AG04450 (cell line): ENCODE measurements around the gene SMC4. TPM values are rescaled to one million over a fixed set of nuclear protein-coding genes. Genes with fewer than 3 reads are reported as not detected.

Experiments
- CTCF ChIA-PET: fragments of 300-600, 350-600 bp; formaldehyde crosslinking; extraction: SDS; loops from one replicate; lab custom pipeline; 2022; ENCODE audit warnings: antibody characterized with exemption, inconsistent platforms; lab: Charles Lee
- POLR2A ChIA-PET: fragments of 350-600 bp; formaldehyde crosslinking; extraction: SDS; loops from one replicate; lab custom pipeline; 2021; ENCODE audit warnings: antibody characterized with exemption, inconsistent platforms; lab: Yijun Ruan, JAX
- DNase-seq: peaks from one replicate; pipeline ENCODE4 v3.0.0-alpha.2; 2011; ENCODE audit warnings: low read depth, low spot score
- H3K27ac ChIP-seq: one replicate; pipeline ENCODE4 v1.5.1; 2012; ENCODE audit warnings: low read depth, low read length, control low read depth
- H3K27me3 ChIP-seq: one replicate; pipeline ENCODE4 v1.6.0; 2012; ENCODE audit warnings: low read length; ENCODE audit not compliant: control insufficient read depth, insufficient read depth
- H3K4me3 ChIP-seq: 2 replicates; pipeline ENCODE4 v1.5.1; 2011; ENCODE audit warnings: mild to moderate bottlenecking, low read depth, low read length, control low read depth
- H3K9me3 ChIP-seq: 2 replicates; pipeline ENCODE4 v1.5.1; 2012; ENCODE audit warnings: low read length; ENCODE audit not compliant: control insufficient read depth, insufficient read depth
- CTCF ChIP-seq: IDR thresholded peaks from 2 replicates; pipeline ENCODE4 v1.5.1; 2011; ENCODE audit warnings: low read depth, low read length, control low read depth, inconsistent platforms
- polyA plus RNA-seq: library from polyadenylated mRNA; depleted of rRNA; stranded (reverse); fragments of >200 nt; gene quantifications from 2 replicates; pipeline ENCODE4 v1.2.3, GENCODE V29; 2011

The SMC4 gene
- polyA plus RNA-seq, 1 experiment, result 42.0 TPM

GRCh38 chr3:160369784-160370183 is 29.7 kb upstream of the SMC4 start:
- no peaks in the 10 kb centered on the region for H3K27me3 ChIP-seq
- H3K4me3 ChIP-seq, result no peak overlapping the region
- no peak for DNase-seq
- H3K27ac ChIP-seq, result no peak overlapping the region
- ChIA-PET POLR2A (no interaction called here), CTCF (interaction anchor here (1.2 to 1.6 kb wide), 2 partner anchors 205 to 484 kb away, joined by 4 to 5 read pairs; no protein-coding TSS in a partner anchor)
- no peaks in the 10 kb centered on the region for H3K9me3 ChIP-seq
- TF ChIP-seq CTCF, result no peak

DNA sequence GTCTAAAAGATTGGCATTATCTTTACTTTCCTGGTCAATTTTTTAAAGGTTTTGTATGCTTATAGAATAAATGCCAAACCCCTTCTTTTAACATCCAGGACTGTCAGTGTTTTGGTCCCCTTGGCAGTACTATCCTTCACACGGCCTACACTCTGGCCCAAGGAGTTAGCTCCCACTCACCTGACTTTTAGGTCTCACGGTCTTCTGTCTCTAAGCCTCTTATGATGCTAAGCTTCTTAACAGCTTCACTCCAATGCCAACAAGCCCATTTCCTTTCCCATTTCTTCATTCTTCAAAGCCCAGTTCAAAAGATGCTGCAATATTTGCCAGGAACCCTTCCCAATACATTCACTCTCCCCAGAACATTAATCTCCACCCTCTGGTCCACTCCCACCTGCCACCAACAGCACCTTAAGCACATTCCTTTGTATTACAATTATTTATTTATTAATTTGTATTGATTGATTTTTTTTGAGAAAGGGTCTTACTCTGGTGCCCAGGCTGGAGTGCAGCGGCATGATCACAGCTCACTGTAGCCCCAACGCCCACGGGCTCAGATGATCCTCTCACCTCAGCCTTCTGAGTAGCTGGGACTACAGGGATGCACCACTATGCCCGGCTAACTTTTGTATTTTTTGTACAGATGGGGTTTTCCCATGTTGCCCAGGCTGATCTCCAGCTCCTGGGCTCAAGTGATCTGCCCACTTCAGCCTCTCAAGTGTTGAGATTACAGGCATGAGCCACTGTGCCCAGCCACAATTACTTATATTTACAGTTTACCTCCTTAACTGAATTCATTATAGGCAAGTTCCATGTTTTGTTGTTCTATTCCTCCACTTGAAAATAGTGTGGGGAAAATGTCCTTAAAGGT is 28.2 kb upstream of the SMC4 start:
- Histone ChIP-seq H3K9me3 (no peaks in the 10 kb centered on the region), H3K4me3 (no peak overlapping the region), H3K27ac (no peak overlapping the region), H3K27me3 (no peaks in the 10 kb centered on the region)
- ChIA-PET POLR2A (no interaction called here), CTCF (interaction anchor here (0.7 kb wide), 1 partner anchor 382 kb away, joined by 3 read pairs; the partner anchor contains the start of gene IL12A)
- no peak for TF ChIP-seq CTCF
- DNase-seq, result no peak

- peak; percentile 44 for DNase-seq
- ChIA-PET CTCF (no interaction called here), POLR2A (interaction anchor here (0.8 kb wide), 1 partner anchor 27 kb away, joined by 3 read pairs; the partner anchor contains the start of genes IFT80 and SMC4)
- Histone ChIP-seq H3K4me3 (no peak overlapping the region), H3K9me3 (no peaks in the 10 kb centered on the region), H3K27me3 (no peaks in the 10 kb centered on the region), H3K27ac (peak overlapping the region; percentile 42)
- TF ChIP-seq CTCF, result no peak
Measured at GRCh38 chr3:160372780-160373179, 26.7 kb upstream of the SMC4 start.

GRCh38 chr3:160373655-160374054 is 25.8 kb upstream of the SMC4 start:
- H3K27me3 ChIP-seq, result no peaks in the 10 kb centered on the region
- no peaks in the 10 kb centered on the region for H3K9me3 ChIP-seq
- TF ChIP-seq CTCF, result no peak
- ChIA-PET POLR2A (no interaction called here), CTCF (no interaction called here)
- H3K27ac ChIP-seq, result no peak overlapping the region
- no peak overlapping the region for H3K4me3 ChIP-seq
- no peak for DNase-seq

- CTCF ChIA-PET, result no interaction called here
Measured at GRCh38 chr3:160374472-160374871, 25.0 kb upstream of the SMC4 start.

More at GRCh38 chr3:160374472-160374871, 25.0 kb upstream of the SMC4 start:
- POLR2A ChIA-PET, result no interaction called here
- DNase-seq, result no peak
- no peak for TF ChIP-seq CTCF
- Histone ChIP-seq H3K4me3 (no peak overlapping the region), H3K9me3 (no peaks in the 10 kb centered on the region), H3K27ac (no peak overlapping the region), H3K27me3 (no peaks in the 10 kb centered on the region)
